GM23338 (cell line): ENCODE data around the gene JPH4. TPM values are rescaled to one million over a fixed set of nuclear protein-coding genes. Genes with fewer than 3 reads are reported as not detected.

Source experiments
- ATAC-seq: fragments of 200-7000 bp; cut with Tn5 transposase; 3 replicates; pipeline ENCODE4 v1.9.1; 2020
- DNase-seq: peaks from one replicate; pipeline ENCODE4 v3.0.0-alpha.2; 2015; ENCODE audit warnings: low spot score
- H2AFZ ChIP-seq: fragments of 200-600 bp; sonication (generic); 2 replicates; pipeline ENCODE4 v1.8.0; 2016; ENCODE audit warnings: antibody characterized with exemption, mild to moderate bottlenecking, moderate library complexity
- H3F3A ChIP-seq: fragments of 200-600 bp; sonication (generic); replicated peaks from 2 replicates; pipeline ENCODE4 v1.8.0; 2017; ENCODE audit warnings: antibody characterized with exemption, mixed run types, low read depth
- H3K27ac ChIP-seq: fragments of 200-600 bp; sonication (generic); 2 replicates; pipeline ENCODE4 v1.6.1; 2016; ENCODE audit warnings: low read depth
- H3K27me3 ChIP-seq: fragments of 200-600 bp; sonication (generic); 2 replicates; pipeline ENCODE4 v1.8.0; 2016; ENCODE audit warnings: mild to moderate bottlenecking, mixed run types, moderate library complexity; ENCODE audit not compliant: insufficient read depth
- H3K36me3 ChIP-seq: fragments of 200-600 bp; sonication (generic); 2 replicates; pipeline ENCODE4 v1.8.0; 2016; ENCODE audit warnings: mild to moderate bottlenecking; ENCODE audit not compliant: insufficient read depth
- H3K4me1 ChIP-seq: fragments of 200-600 bp; sonication (generic); 2 replicates; pipeline ENCODE4 v1.8.0; 2016; ENCODE audit warnings: mild to moderate bottlenecking, moderate library complexity; ENCODE audit not compliant: insufficient read depth
- H3K4me2 ChIP-seq: fragments of 200-600 bp; sonication (generic); 2 replicates; pipeline ENCODE4 v1.7.1; 2017; ENCODE audit warnings: mixed run types
- H3K4me3 ChIP-seq: fragments of 200-600 bp; sonication (generic); 2 replicates; pipeline ENCODE4 v1.6.1; 2016; ENCODE audit warnings: mixed run types
- H3K79me2 ChIP-seq: fragments of 200-600 bp; sonication (generic); replicated peaks from 2 replicates; pipeline ENCODE4 v1.8.0; 2017; ENCODE audit warnings: mild to moderate bottlenecking; ENCODE audit not compliant: insufficient read depth
- H3K9me2 ChIP-seq: fragments of 200-600 bp; sonication (generic); 2 replicates; pipeline ENCODE4 v1.8.0; 2017; ENCODE audit not compliant: insufficient read depth
- H4K20me1 ChIP-seq: fragments of 200-600 bp; sonication (generic); replicated peaks from 2 replicates; pipeline ENCODE4 v1.8.0; 2017; ENCODE audit warnings: mild to moderate bottlenecking; ENCODE audit not compliant: insufficient read depth
- H3K27ac Mint-ChIP-seq: 2 replicates; pipeline ENCODE4 v1.8.0; 2020; ENCODE audit warnings: inconsistent platforms, mild to moderate bottlenecking, moderate library complexity, mixed read lengths
- H3K27me3 Mint-ChIP-seq: 3 replicates; pipeline ENCODE4 v1.8.0; 2022; ENCODE audit warnings: low read depth, mild to moderate bottlenecking, moderate library complexity, mixed read lengths, inconsistent platforms; ENCODE audit not compliant: insufficient read depth, poor library complexity
- H3K36me3 Mint-ChIP-seq: 3 replicates; pipeline ENCODE4 v1.8.0; 2021; ENCODE audit warnings: low read depth, mild to moderate bottlenecking, inconsistent platforms, moderate library complexity, mixed read lengths
- H3K4me1 Mint-ChIP-seq: 3 replicates; pipeline ENCODE4 v1.8.0; 2020; ENCODE audit warnings: mild to moderate bottlenecking, inconsistent platforms, mixed read lengths
- H3K4me3 Mint-ChIP-seq: 3 replicates; pipeline ENCODE4 v1.8.0; 2021; ENCODE audit warnings: moderate library complexity, mild to moderate bottlenecking, inconsistent platforms, mixed read lengths
- H3K9me3 Mint-ChIP-seq: 3 replicates; pipeline ENCODE4 v1.8.0; 2020; ENCODE audit warnings: moderate library complexity, mild to moderate bottlenecking, inconsistent platforms, mixed read lengths
- CREB1 ChIP-seq: fragments of 250-450 bp; sonication (Bioruptor Pico); IDR thresholded peaks from 2 replicates; pipeline ENCODE4 v1.5.0; 2020; ENCODE audit warnings: low read depth, mild to moderate bottlenecking, moderate library complexity
- CTCF ChIP-seq, 2 experiments: fragments of 200-600 bp in 1 of 2; sonication (generic) in 1 of 2; conservative IDR thresholded peaks; 2 replicates each; pipeline versions ENCODE4 v1.5.1 to v1.6.1; 2016 to 2017; ENCODE audit warnings: antibody characterized with exemption in 2 of 2, low read depth in 2 of 2, mild to moderate bottlenecking in 2 of 2, moderate library complexity in 1 of 2
- EZH2 ChIP-seq: fragments of 200-600 bp; sonication (generic); IDR thresholded peaks from one replicate; pipeline ENCODE4 v1.8.0; 2017; ENCODE audit warnings: antibody characterized with exemption, mild to moderate bottlenecking, low read depth; ENCODE audit not compliant: unreplicated experiment
- EZH2phosphoT487 ChIP-seq: fragments of 200-600 bp; sonication (generic); IDR thresholded peaks from one replicate; pipeline ENCODE4 v1.8.1; 2018; ENCODE audit warnings: antibody characterized with exemption; ENCODE audit not compliant: unreplicated experiment
- JUNB ChIP-seq: IDR thresholded peaks from one replicate; pipeline ENCODE4 v1.6.1; 2016; ENCODE audit warnings: antibody characterized with exemption; ENCODE audit not compliant: unreplicated experiment
- NANOG ChIP-seq: IDR thresholded peaks from 2 replicates; pipeline ENCODE4 v1.6.1; 2016; ENCODE audit warnings: antibody characterized with exemption, borderline replicate concordance
- POLR2AphosphoS5 ChIP-seq: IDR thresholded peaks from 2 replicates; pipeline ENCODE4 v1.6.1; 2016; ENCODE audit warnings: antibody characterized with exemption, low read depth
- REST ChIP-seq: IDR thresholded peaks from one replicate; pipeline ENCODE4 v1.6.1; 2018; ENCODE audit warnings: antibody characterized with exemption; ENCODE audit not compliant: unreplicated experiment
- STAT1 ChIP-seq: IDR thresholded peaks from one replicate; pipeline ENCODE4 v1.6.1; 2016; ENCODE audit warnings: antibody characterized with exemption; ENCODE audit not compliant: unreplicated experiment
- ZNF114 ChIP-seq: fragments of 250-450 bp; sonication (Bioruptor Pico); IDR thresholded peaks from 2 replicates; pipeline ENCODE4 v1.5.0; 2020; ENCODE audit warnings: mild to moderate bottlenecking, moderate library complexity
- ZNF331 ChIP-seq: fragments of 250-450 bp; sonication (Bioruptor Pico); IDR thresholded peaks from 2 replicates; pipeline ENCODE4 v1.5.0; 2020; ENCODE audit warnings: low read depth, mild to moderate bottlenecking, moderate library complexity
- polyA plus RNA-seq: library from polyadenylated mRNA; unstranded; fragments of >200 nt; fragmentation: Nextera tagmentation; extraction: Ambion mirVana; gene quantifications from 2 replicates; pipeline ENCODE4 v1.2.1, GENCODE V29; 2016
- total RNA-seq: library from RNA; depleted of rRNA; stranded (reverse); fragments of >200 nt; shearing (Covaris generic); gene quantifications from 2 replicates; pipeline ENCODE4 v1.2.3, GENCODE V29; 2014
- TF ChIP-seq, protein P1 (sequence below): fragments of 250-450 bp; sonication (Bioruptor Pico); IDR thresholded peaks from 2 replicates; pipeline ENCODE4 v1.5.0; 2020; ENCODE audit warnings: mild to moderate bottlenecking, moderate library complexity
- TF ChIP-seq, protein P2 (sequence below): IDR thresholded peaks from 2 replicates; pipeline ENCODE4 v1.6.1; 2016; ENCODE audit warnings: antibody characterized with exemption

The JPH4 gene
- total and polyA plus RNA-seq, 2 experiments from 2014 or later: 11.0 to 29.9 TPM

DNA sequence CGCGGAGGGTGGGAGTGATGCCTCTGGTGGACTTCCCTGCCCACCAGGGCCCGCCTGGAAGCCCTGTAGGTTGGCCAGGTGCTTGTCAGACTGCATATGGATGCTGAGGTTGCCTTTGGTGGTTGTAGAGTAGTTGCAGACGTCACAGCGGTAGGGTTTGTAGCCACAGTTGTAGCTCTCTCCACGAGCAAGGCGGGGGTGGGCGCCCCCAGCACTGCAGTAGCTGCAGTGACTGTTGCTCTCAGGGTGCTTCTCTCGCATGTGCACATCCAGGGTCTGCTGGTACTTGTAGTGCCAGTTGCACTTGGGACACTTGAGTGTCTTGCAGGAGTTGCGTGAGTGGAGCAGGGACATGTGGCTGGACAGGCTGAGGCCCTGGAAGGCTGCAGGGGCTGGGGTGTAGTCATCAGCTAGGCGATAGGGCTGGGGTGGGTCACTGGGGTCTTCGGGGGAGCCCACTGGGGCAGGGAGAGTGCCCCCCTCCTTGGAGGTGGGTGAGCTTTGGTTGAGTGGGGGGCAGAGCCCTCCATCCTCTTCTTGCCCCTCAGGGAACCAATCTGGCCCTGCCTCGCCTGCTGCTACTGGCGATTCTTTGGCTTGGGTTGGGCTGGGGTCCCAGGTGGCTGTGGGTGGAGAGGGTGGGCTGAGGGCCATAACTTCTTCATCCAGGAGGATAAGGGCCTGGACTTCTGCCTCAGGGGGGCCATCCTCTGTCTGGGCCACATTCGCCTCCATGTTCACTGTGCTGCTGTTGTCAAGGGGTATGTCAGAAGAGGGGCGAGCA lies 44.7 kb downstream of the JPH4 start:
- no peaks in the 10 kb centered on the region for H3K9me2 ChIP-seq
- TF ChIP-seq, protein P1, sequence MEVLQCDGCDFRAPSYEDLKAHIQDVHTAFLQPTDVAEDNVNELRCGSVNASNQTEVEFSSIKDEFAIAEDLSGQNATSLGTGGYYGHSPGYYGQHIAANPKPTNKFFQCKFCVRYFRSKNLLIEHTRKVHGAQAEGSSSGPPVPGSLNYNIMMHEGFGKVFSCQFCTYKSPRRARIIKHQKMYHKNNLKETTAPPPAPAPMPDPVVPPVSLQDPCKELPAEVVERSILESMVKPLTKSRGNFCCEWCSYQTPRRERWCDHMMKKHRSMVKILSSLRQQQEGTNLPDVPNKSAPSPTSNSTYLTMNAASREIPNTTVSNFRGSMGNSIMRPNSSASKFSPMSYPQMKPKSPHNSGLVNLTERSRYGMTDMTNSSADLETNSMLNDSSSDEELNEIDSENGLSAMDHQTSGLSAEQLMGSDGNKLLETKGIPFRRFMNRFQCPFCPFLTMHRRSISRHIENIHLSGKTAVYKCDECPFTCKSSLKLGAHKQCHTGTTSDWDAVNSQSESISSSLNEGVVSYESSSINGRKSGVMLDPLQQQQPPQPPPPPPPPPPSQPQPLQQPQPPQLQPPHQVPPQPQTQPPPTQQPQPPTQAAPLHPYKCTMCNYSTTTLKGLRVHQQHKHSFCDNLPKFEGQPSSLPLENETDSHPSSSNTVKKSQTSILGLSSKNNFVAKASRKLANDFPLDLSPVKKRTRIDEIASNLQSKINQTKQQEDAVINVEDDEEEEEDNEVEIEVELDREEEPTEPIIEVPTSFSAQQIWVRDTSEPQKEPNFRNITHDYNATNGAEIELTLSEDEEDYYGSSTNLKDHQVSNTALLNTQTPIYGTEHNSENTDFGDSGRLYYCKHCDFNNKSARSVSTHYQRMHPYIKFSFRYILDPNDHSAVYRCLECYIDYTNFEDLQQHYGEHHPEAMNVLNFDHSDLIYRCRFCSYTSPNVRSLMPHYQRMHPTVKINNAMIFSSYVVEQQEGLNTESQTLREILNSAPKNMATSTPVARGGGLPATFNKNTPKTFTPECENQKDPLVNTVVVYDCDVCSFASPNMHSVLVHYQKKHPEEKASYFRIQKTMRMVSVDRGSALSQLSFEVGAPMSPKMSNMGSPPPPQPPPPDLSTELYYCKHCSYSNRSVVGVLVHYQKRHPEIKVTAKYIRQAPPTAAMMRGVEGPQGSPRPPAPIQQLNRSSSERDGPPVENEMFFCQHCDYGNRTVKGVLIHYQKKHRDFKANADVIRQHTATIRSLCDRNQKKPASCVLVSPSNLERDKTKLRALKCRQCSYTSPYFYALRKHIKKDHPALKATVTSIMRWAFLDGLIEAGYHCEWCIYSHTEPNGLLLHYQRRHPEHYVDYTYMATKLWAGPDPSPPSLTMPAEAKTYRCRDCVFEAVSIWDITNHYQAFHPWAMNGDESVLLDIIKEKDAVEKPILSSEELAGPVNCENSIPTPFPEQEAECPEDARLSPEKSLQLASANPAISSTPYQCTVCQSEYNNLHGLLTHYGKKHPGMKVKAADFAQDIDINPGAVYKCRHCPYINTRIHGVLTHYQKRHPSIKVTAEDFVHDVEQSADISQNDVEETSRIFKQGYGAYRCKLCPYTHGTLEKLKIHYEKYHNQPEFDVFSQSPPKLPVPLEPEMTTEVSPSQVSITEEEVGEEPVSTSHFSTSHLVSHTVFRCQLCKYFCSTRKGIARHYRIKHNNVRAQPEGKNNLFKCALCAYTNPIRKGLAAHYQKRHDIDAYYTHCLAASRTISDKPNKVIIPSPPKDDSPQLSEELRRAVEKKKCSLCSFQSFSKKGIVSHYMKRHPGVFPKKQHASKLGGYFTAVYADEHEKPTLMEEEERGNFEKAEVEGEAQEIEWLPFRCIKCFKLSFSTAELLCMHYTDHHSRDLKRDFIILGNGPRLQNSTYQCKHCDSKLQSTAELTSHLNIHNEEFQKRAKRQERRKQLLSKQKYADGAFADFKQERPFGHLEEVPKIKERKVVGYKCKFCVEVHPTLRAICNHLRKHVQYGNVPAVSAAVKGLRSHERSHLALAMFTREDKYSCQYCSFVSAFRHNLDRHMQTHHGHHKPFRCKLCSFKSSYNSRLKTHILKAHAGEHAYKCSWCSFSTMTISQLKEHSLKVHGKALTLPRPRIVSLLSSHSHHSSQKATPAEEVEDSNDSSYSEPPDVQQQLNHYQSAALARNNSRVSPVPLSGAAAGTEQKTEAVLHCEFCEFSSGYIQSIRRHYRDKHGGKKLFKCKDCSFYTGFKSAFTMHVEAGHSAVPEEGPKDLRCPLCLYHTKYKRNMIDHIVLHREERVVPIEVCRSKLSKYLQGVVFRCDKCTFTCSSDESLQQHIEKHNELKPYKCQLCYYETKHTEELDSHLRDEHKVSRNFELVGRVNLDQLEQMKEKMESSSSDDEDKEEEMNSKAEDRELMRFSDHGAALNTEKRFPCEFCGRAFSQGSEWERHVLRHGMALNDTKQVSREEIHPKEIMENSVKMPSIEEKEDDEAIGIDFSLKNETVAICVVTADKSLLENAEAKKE (CRISPR knock-in tag): no peak
- TF ChIP-seq JUNB (no peak), CTCF (conservative IDR thresholded peaks at IDR 0.05; ENCODE audit: low read depth in 2 of 2) (no peak), REST (no peak), ZNF114 (CRISPR knock-in tag) (no peak), NANOG (no peak), EZH2phosphoT487 (no peak), ZNF331 (CRISPR knock-in tag) (no peak), CREB1 (no peak), POLR2AphosphoS5 (no peak), STAT1 (no peak), EZH2 (no peak)
- TF ChIP-seq, protein P2, sequence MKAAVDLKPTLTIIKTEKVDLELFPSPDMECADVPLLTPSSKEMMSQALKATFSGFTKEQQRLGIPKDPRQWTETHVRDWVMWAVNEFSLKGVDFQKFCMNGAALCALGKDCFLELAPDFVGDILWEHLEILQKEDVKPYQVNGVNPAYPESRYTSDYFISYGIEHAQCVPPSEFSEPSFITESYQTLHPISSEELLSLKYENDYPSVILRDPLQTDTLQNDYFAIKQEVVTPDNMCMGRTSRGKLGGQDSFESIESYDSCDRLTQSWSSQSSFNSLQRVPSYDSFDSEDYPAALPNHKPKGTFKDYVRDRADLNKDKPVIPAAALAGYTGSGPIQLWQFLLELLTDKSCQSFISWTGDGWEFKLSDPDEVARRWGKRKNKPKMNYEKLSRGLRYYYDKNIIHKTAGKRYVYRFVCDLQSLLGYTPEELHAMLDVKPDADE: no peak
- peaks cover 10% of the 10 kb centered on the region for H3K79me2 ChIP-seq
- Mint-ChIP-seq H3K27ac (no peak overlapping the region), H3K4me3 (no peak overlapping the region), H3K4me1 (peaks cover 55% of the 10 kb centered on the region), H3K36me3 (peaks cover 54% of the 10 kb centered on the region), H3K27me3 (peaks cover 21% of the 10 kb centered on the region), H3K9me3 (no peaks in the 10 kb centered on the region)
- no peak overlapping the region for H3K27ac ChIP-seq
- no peak for ATAC-seq
- H3K36me3 ChIP-seq: peaks cover 8% of the 10 kb centered on the region; the same call in 1 of the 2 replicates
- H3K4me3 ChIP-seq: no peak overlapping the region
- H3K4me1 ChIP-seq: peaks cover 17% of the 10 kb centered on the region
- no peaks in the 10 kb centered on the region; the same call in 1 of the 2 replicates for H4K20me1 ChIP-seq
- no peak overlapping the region for H2AFZ ChIP-seq
- DNase-seq: no peak
- no peak overlapping the region for H3K4me2 ChIP-seq
- peaks cover 5% of the 10 kb centered on the region for H3F3A ChIP-seq
- no peaks in the 10 kb centered on the region for H3K27me3 ChIP-seq
